Sigmoid colon (tissue), 7 donors: Measurements from ENCODE around the gene ELMO3. TPM values are rescaled to one million over a fixed set of nuclear protein-coding genes. Genes with fewer than 3 reads are reported as not detected.

Experiments
- DNase-seq: peaks from one replicate; pipeline ENCODE4 v3.0.0-alpha.2; 2019
- H3K27ac ChIP-seq, 4 donors: fragments of 200-600 bp; sonication (generic); one replicate each; pipeline ENCODE4 v1.5.1; 2016 to 2019; ENCODE audit warnings: mild to moderate bottlenecking in 1 of 4
- H3K27me3 ChIP-seq, 3 donors: fragments of 200-600 bp; sonication (generic); one replicate each; pipeline ENCODE4 v1.5.1; 2019; ENCODE audit warnings: mild to moderate bottlenecking in 1 of 3
- H3K36me3 ChIP-seq, 4 donors: fragments of 200-600 bp; sonication (generic); one replicate each; pipeline ENCODE4 v1.5.1; 2016 to 2019
- H3K4me1 ChIP-seq, 4 donors: fragments of 200-600 bp; sonication (generic); one replicate each; pipeline ENCODE4 v1.5.1; 2017 to 2019
- H3K4me3 ChIP-seq, 4 donors: fragments of 200-600 bp; sonication (generic); one replicate each; pipeline ENCODE4 v1.5.1; 2017 to 2019; ENCODE audit warnings: mild to moderate bottlenecking in 2 of 4, moderate library complexity in 1 of 4
- H3K9me3 ChIP-seq, 4 donors: fragments of 200-600 bp in 3 of 4; sonication (generic) in 3 of 4; one replicate each; pipeline versions ENCODE4 v1.5.1 to v1.6.1; 2013 to 2019
- CTCF ChIP-seq, 4 experiments: fragments of 450-650 bp in 3 of 4; fragments of 200-600 bp in 1 of 4; IDR thresholded peaks; one replicate each; pipeline ENCODE4 v1.5.1; 2016 to 2019; ENCODE audit warnings: antibody characterized with exemption in 4 of 4, mild to moderate bottlenecking in 3 of 4, moderate library complexity in 2 of 4
- EP300 ChIP-seq, 4 donors: sonication (generic); formaldehyde crosslinking; IDR thresholded peaks; one replicate each; pipeline ENCODE4 v1.6.1; 2017; ENCODE audit warnings: antibody characterized with exemption in 4 of 4
- POLR2A ChIP-seq, 2 donors: fragments of 450-650 bp; IDR thresholded peaks; one replicate each; pipeline ENCODE4 v1.6.1; 2016; ENCODE audit warnings: antibody characterized with exemption in 2 of 2, mild to moderate bottlenecking in 2 of 2, moderate library complexity in 2 of 2
- POLR2AphosphoS5 ChIP-seq, 4 donors: sonication (generic); formaldehyde crosslinking; IDR thresholded peaks; one replicate each; pipeline ENCODE4 v1.6.1; 2017; ENCODE audit warnings: antibody characterized with exemption in 4 of 4
- WGBS, 2 donors: extraction: QIAGEN DNeasy Blood & Tissue Kit; methylation state at CpG; one replicate each; pipeline ENCODE4 v1.1.7; 2013; 5-methylcytosine and 5-hydroxymethylcytosine counted together
- intact Hi-C: fragments of 100-400 bp; cut with DNase I; formaldehyde crosslinking; loops from one replicate; pipeline ENCODE4 v1.15.1; 2023
- polyA plus RNA-seq, 3 donors: library from polyadenylated mRNA; stranded (reverse); fragments of 200-250 nt; gene quantifications; one replicate each; pipeline ENCODE4 v1.2.3, GENCODE V29; 2013
- total RNA-seq, 4 donors: library from RNA; depleted of rRNA; stranded (reverse); fragments of >200 nt; gene quantifications; one replicate each; pipeline ENCODE4 v1.1.0, GENCODE V29; 2016
- donor health status: healthy with polysubstance abuse.
- donor health status: Bipolar disorder and iron deficiency.
- donor health status: healthy.

The ELMO3 gene
- total and polyA plus RNA-seq, 7 donors: 0.14 to 41.8 (median 1.7) TPM

- peak; percentile 85 for DNase-seq
- H3K27me3 ChIP-seq: peaks cover 34 to 58% (median 46%) of the 10 kb centered on the region in 3 donors
- 2% methylated on average over 41 of the region's 41 CpGs for WGBS, 2 donors
- H3K36me3 ChIP-seq: no peaks in the 10 kb centered on the region
- TF ChIP-seq CTCF (IDR thresholded peaks at IDR 0.05): no peak
- no peak for TF ChIP-seq EP300 (IDR thresholded peaks at IDR 0.05)
- peak; percentile 29 to 68 (median 42) for TF ChIP-seq POLR2AphosphoS5 (IDR thresholded peaks at IDR 0.05)
- peak in 1 of 2 donors; percentile 17 for TF ChIP-seq POLR2A (IDR thresholded peaks at IDR 0.05)
- peaks cover 0 to 75% (median 72%) of the 10 kb centered on the region in 4 donors for H3K4me1 ChIP-seq
- intact Hi-C loops: no loop called here
- peak within 1 kb of the TSS; percentile 68 to 88 (median 71) for H3K27ac ChIP-seq
- no peaks in the 10 kb centered on the region for H3K9me3 ChIP-seq
- peak within 1 kb of the TSS; percentile 17 to 47 (median 39) for H3K4me3 ChIP-seq
Observed at GRCh38 chr16:67164599-67165061, 34.3 kb upstream of the ELMO3 start, which contains the start of gene HSF4. Gene HSF4 (plus strand): TSS chr16:67164745. CDS start chr16:67164812, 67 bp downstream.

- Histone ChIP-seq H3K4me1 (peaks cover 0 to 76% (median 74%) of the 10 kb centered on the region in 4 donors), H3K9me3 (no peaks in the 10 kb centered on the region), H3K36me3 (no peaks in the 10 kb centered on the region), H3K4me3 (peak overlapping the region in 3 of 4 donors; percentile 35 to 47 (median 43)), H3K27me3 (peaks cover 34 to 58% (median 46%) of the 10 kb centered on the region in 3 donors), H3K27ac (peak overlapping the region; percentile 68 to 88 (median 71))
- TF ChIP-seq POLR2AphosphoS5 (IDR thresholded peaks at IDR 0.05) (no peak), POLR2A (IDR thresholded peaks at IDR 0.05) (no peak), CTCF (IDR thresholded peaks at IDR 0.05) (no peak), EP300 (IDR thresholded peaks at IDR 0.05) (no peak)
- intact Hi-C loops: no loop called here
- DNase-seq: no peak
- WGBS, 2 donors: 8% methylated on average over 85 of the region's 85 CpGs
Observed at GRCh38 chr16:67165121-67166078, 33.5 kb upstream of the ELMO3 start.

GRCh38 chr16:67166110-67166547, 32.8 kb upstream of the ELMO3 start:
- Histone ChIP-seq H3K4me3 (peak overlapping the region in 1 of 4 donors; percentile 47), H3K9me3 (no peaks in the 10 kb centered on the region), H3K4me1 (peaks cover 0 to 77% (median 73%) of the 10 kb centered on the region in 4 donors), H3K27me3 (peaks cover 34 to 53% (median 46%) of the 10 kb centered on the region in 3 donors), H3K27ac (peak overlapping the region in 2 of 4 donors; percentile 6 to 88), H3K36me3 (no peaks in the 10 kb centered on the region)
- no peak for DNase-seq
- intact Hi-C loops: no loop called here
- WGBS, 2 donors: 31 to 65% methylated on average over 18 of the region's 18 CpGs
- no peak for TF ChIP-seq POLR2AphosphoS5 (IDR thresholded peaks at IDR 0.05)
- no peak for TF ChIP-seq CTCF (IDR thresholded peaks at IDR 0.05)
- TF ChIP-seq EP300 (IDR thresholded peaks at IDR 0.05): no peak
- TF ChIP-seq POLR2A (IDR thresholded peaks at IDR 0.05): no peak

GRCh38 chr16:67166598-67167168, 32.2 kb upstream of the ELMO3 start:
- no peak overlapping the region for H3K4me3 ChIP-seq
- no peaks in the 10 kb centered on the region for H3K36me3 ChIP-seq
- DNase-seq: no peak
- no peak for TF ChIP-seq CTCF (IDR thresholded peaks at IDR 0.05)
- TF ChIP-seq POLR2A (IDR thresholded peaks at IDR 0.05): no peak
- no peak for TF ChIP-seq POLR2AphosphoS5 (IDR thresholded peaks at IDR 0.05)
- TF ChIP-seq EP300 (IDR thresholded peaks at IDR 0.05): no peak
- peaks cover 34 to 47% (median 43%) of the 10 kb centered on the region in 3 donors for H3K27me3 ChIP-seq
- no peaks in the 10 kb centered on the region for H3K9me3 ChIP-seq
- H3K4me1 ChIP-seq: peaks cover 0 to 75% (median 72%) of the 10 kb centered on the region in 4 donors
- intact Hi-C loops: no loop called here
- H3K27ac ChIP-seq: peak overlapping the region in 1 of 4 donors; percentile 88
- 76 to 90% methylated on average over 5 of the region's 5 CpGs for WGBS, 2 donors
